ENCODE results near the gene CEP164.

CEP164 gene

GRCh38 chr11:117419482-117420142, 92.0 kb downstream of the CEP164 start:
- DNase-seq (ENCODE audit: low read depth, low spot score) = no peak

GRCh38 chr11:117420143-117420485, 92.5 kb downstream of the CEP164 start:
- no peak for DNase-seq (ENCODE audit: low read depth, low spot score)

GRCh38 chr11:117420598-117420997, 92.9 kb downstream of the CEP164 start:
- DNase-seq (ENCODE audit: low read depth, low spot score) = no peak

GRCh38 chr11:117421041-117421440, 93.4 kb downstream of the CEP164 start:
- DNase-seq (ENCODE audit: low read depth, low spot score) = no peak

- no peak for DNase-seq (ENCODE audit: low read depth, low spot score)
These were observed 93.8 kb downstream of the CEP164 start for GRCh38 chr11:117421476-117421875.

DNA sequence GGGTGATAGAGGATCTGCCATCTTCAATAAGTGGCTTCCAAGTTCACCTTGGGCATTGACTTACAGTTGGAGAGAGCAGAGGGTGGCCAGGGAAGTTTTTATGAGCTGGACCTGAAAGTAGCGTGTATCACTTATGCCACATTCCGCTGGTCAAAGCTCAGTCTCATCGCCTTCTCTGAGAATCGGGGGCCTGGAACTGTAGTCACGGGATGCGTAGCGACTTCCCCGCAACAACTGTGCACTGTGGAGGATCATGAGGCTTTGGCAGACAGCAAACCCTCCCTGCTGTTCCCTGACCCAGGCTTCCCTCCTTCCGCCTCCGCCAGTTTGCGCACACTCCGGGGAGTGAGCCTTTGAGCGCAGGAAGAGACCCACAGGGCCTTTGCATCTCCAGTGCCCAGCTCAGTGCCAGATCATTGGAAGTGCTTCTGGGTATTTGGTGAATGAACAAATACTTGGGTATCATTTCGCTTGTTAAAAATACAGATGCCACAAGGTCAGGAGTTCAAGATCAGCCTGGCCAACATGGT, 95.5 kb downstream of the CEP164 start:
- no peak for DNase-seq (ENCODE audit: low read depth, low spot score)

GRCh38 chr11:117424781-117425180, 97.1 kb downstream of the CEP164 start:
- no peak for DNase-seq (ENCODE audit: low read depth, low spot score)

DNA sequence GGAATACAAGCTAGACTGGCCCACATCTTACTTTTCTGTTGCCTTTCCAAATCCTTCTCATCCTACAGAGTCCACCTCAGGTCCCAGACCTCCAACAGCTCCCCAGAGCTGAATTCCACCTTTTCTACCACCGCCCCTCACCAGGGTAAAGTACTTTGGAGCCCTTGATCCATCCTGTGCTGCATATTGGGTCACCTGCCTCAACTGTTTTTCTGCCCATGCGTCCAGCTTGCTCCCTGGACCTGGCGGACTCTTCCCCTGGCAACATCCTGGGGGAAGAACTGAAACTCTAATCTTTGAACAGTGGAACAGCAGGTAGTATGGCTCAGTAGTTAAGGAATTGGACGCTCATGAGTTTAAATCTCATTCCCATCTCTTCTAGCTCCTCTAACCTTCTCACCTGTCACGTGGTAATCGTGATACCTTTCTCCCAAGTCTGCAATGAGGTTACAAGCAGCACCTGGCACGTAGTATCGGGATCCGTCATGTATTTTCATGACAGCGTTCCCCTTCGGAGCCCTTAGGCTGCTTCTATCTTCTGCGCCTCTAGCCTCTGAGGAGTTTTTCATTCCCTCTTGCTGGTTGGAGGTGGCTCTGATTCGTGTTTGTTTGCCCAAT, 98.1 kb downstream of the CEP164 start:
- no peak for DNase-seq (ENCODE audit: low read depth, low spot score)

- no peak for DNase-seq (ENCODE audit: low read depth, low spot score)
These were observed 98.6 kb downstream of the CEP164 start for GRCh38 chr11:117426297-117426685.

GRCh38 chr11:117426941-117427340, 99.3 kb downstream of the CEP164 start:
- no peak for DNase-seq (ENCODE audit: low read depth, low spot score)

- no peak for DNase-seq (ENCODE audit: low read depth, low spot score)
These were observed 99.8 kb downstream of the CEP164 start for GRCh38 chr11:117427356-117427874.

- no peak for DNase-seq (ENCODE audit: low read depth, low spot score)
These were observed 100.7 kb downstream of the CEP164 start for GRCh38 chr11:117428186-117428855.

DNA sequence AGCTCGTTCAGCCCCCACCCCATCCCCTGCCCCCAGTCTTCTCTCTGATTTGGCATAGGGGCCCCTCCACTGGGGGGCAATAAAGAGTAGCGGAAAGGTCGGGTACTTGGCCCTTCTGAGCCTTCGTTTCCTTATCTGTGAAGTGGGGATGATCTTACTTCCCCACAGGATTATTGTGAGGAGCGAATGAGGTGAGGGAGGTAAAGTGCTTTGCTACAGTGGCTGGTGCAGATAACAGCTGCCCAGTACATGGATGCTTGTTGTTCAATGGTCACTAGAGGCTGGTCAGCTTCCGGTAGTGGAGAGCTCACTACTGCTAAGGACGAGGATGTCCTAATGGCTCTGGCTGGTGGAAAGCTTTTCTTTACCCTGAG, 101.2 kb downstream of the CEP164 start:
- DNase-seq (ENCODE audit: low read depth, low spot score) = no peak

- DNase-seq (ENCODE audit: low read depth, low spot score) = no peak
These were observed 102.8 kb downstream of the CEP164 start for GRCh38 chr11:117430293-117430955.

DNA sequence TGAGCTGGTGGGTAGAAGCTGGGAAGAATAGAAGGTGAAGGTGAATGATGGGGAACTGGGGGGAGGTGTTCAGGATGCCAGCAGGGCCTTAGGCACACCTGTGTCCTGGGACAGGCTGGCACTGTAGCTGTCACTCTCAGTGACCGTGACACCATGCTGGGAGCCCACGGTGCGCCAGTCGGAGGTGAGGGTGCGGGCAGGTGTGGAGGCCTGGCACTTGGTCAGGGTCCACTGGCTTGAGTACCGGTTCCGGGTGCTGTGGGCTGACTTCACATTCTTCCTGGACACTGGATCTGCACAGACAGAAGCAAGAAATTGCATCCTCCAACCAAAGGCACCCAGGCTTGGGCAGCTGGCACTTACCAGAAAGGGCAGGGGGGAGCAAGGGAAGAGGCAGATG, 103.8 kb downstream of the CEP164 start:
- DNase-seq (ENCODE audit: low read depth, low spot score) = no peak

DNA sequence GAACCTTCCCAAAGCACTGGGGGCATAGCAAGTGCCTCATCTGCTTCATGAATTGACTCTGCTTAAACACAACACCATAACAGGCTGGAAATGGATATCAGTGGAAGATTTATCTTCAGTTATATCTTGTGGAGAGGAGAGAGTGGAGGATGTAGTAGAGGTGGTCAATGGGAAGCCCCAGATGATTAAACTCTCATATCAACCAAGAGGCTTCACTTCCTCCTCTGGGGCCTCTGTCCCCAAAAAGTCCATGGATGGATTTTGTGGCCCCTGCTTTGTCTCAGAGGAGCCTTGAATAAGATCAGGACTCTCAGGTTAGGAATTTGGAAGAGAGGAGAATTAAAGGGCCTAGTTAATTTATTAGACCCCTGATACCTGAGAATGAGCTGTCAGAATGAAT, 106.1 kb downstream of the CEP164 start:
- DNase-seq (ENCODE audit: low read depth, low spot score) = no peak

DNA sequence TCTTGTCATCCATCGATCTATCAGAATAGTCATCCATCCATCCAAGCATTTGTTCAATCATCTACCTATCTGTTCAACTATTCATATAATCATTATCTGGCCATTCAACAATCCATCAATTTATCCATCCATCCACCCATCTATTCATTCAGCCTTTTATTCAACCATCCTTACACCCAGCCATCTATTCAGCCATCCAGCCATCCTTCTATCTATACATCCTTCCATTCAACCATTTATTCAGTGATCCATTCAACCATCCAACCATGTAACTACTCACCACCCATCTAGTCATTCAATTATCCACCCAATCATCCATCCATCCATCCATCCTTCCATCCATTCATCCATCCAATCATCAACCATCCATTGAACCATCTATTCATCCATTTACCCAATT, 106.8 kb downstream of the CEP164 start:
- DNase-seq (ENCODE audit: low read depth, low spot score) = no peak

DNA sequence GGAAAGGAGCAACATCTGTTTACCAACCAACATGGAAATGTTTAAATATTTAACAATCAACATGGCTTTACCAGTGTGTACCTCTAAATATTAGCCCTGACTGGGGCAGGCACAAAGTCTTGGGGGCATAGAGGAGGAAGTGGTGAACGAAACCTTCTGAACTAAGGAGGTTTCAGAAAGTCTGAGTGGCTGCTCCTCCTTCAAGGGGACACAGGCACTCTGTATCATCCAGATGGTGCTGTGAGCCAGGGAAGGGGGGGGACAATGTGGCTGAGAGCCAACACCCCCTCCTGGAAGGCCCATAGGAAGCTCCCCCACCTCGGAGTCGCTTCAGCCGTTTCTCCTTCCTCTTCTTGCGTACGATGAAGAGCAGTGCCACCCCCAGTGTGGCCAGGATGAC, 107.7 kb downstream of the CEP164 start:
- DNase-seq (ENCODE audit: low read depth, low spot score) = no peak

DNA sequence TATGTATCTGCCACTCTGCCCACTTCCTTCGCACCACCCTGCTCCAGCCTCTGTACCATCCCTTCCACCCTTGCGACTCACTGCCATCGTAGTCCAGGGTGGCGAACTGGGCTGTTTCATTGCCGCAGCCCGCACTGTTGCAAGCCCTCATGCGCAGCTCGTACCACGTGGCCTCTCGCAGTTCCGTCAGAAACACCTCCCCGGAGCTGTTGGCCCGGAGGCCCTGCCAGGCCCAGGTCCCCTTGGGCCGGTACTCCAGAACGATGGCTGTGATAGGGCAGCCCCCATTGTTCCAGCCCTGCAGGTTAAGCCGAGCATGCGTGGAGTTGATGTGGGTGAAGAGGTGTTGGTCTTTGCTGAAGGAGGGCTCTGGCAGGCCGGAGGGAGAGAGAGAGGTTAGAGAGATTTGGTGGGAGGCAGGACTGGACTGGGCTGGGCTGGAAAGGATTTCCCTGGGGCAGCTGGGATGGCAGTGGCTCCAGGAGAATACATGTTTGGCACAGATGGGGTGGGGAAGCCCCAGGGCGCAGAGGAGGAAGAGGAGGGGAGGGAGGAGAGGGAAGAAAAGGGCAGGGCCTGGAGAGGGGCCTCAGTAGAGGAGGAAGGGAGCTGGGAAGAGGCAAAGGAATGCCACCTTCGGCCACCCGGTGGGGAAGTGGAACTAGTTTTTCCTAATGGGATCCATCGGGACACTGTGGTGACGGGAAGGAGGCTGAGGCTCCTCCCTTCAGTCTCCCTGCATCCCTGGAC, 109.6 kb downstream of the CEP164 start:
- no peak for DNase-seq (ENCODE audit: low read depth, low spot score)

DNA sequence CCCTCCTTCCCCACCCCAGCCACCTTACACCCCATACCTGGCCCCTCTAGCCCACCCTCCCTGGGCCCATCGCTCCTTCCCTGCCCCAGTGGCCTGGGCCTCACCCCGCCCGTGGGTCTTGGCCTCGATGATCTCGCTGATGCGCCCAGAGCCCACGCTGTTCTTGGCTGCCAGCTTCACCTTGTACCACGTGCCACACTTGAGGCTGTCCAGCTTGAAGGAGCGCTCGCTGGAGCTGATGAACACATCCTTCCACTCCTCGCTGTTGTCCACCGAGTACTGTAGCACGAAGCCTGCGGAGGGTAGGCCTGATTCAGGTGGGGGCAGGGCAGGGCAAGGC, 110.1 kb downstream of the CEP164 start:
- no peak for DNase-seq (ENCODE audit: low read depth, low spot score)

DNA sequence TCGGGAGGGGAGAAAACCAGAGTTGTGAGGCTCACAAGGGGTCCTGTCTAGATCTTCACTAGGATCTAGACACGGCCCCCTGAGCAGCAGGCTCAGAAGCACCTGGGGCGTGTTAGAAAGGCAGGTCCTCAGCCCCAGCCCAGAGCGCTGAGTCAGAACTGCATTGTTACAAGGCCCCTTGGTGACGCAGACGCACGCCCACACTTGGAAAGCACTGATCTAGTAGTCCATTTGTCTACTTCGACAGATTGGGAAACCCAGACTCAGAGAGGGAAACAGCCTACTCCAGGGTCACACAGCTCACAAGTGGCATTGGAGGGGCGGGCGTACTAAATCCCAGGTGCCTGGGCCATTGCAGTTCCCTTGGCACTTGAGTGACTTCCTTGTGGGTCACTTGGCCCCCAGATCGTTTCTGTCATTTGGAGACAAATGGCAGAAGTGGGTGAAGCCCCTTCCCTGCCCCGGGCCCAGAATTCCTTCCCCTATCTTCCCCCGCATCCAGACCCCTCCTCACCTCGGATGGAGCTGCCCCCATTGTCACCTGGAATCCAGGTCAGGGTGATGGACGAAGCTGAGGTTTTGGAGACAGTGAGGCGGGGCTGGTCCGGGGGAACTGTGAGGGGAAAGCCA, 110.8 kb downstream of the CEP164 start:
- DNase-seq (ENCODE audit: low read depth, low spot score) = no peak
